HepG2 (cell line): Measurements from ENCODE around the gene BRMS1. TPM values are rescaled to one million over a fixed set of nuclear protein-coding genes. Genes with fewer than 3 reads are reported as not detected.

Experiments used
- ERF ChIP-seq: IDR thresholded peaks from 2 replicates; pipeline ENCODE4 v1.6.1; 2018; ENCODE audit warnings: missing biosample characterization, missing genetic modification reagents
- HMG20A ChIP-seq: IDR thresholded peaks from 2 replicates; pipeline ENCODE4 v1.6.1; 2016; ENCODE audit warnings: borderline replicate concordance
- MEIS2 ChIP-seq: sonication (generic); formaldehyde crosslinking; IDR thresholded peaks from 2 replicates; pipeline ENCODE4 v1.9.0; 2021; ENCODE audit warnings: mild to moderate bottlenecking, missing genetic modification reagents
- RBM22 ChIP-seq: fragments of 200-400 bp; formaldehyde crosslinking; optimal IDR thresholded peaks from 2 replicates; pipeline ENCODE3; 2017; ENCODE audit warnings: mild to moderate bottlenecking, low read length, moderate library complexity
- SAP130 ChIP-seq: IDR thresholded peaks from 2 replicates; pipeline ENCODE4 v1.6.1; 2016; ENCODE audit warnings: low read depth
- ZBTB7B ChIP-seq: sonication (generic); formaldehyde crosslinking; IDR thresholded peaks from 2 replicates; pipeline ENCODE4 v1.4.0; 2020; ENCODE audit warnings: missing genetic modification reagents
- ZFP90 ChIP-seq: sonication (generic); formaldehyde crosslinking; IDR thresholded peaks from 2 replicates; pipeline ENCODE4 v1.8.0; 2022; ENCODE audit warnings: missing genetic modification reagents, mild to moderate bottlenecking, inconsistent platforms, borderline replicate concordance
- ZFYVE20 ChIP-seq: sonication (generic); formaldehyde crosslinking; IDR thresholded peaks from 2 replicates; pipeline ENCODE4 v1.8.0; 2023; ENCODE audit warnings: low read depth, mild to moderate bottlenecking, moderate library complexity, missing genetic modification reagents, borderline replicate concordance
- ZMAT3 ChIP-seq: sonication (generic); formaldehyde crosslinking; conservative IDR thresholded peaks from 2 replicates; pipeline ENCODE4 v1.7.0; 2021; ENCODE audit warnings: missing genetic modification reagents
- ZNF142 ChIP-seq: sonication (generic); formaldehyde crosslinking; IDR thresholded peaks from 2 replicates; pipeline ENCODE4 v1.4.0; 2020; ENCODE audit warnings: missing genetic modification reagents
- ZNF296 ChIP-seq: sonication (generic); formaldehyde crosslinking; conservative IDR thresholded peaks from 2 replicates; pipeline ENCODE4 v1.5.0; 2020; ENCODE audit warnings: mild to moderate bottlenecking, missing genetic modification reagents
- ZNF543 ChIP-seq: sonication (generic); formaldehyde crosslinking; IDR thresholded peaks from 2 replicates; pipeline ENCODE4 v1.4.0; 2020; ENCODE audit warnings: mild to moderate bottlenecking, missing genetic modification reagents
- ZNF577 ChIP-seq: sonication (generic); formaldehyde crosslinking; IDR thresholded peaks from 2 replicates; pipeline ENCODE4 v1.4.0; 2020; ENCODE audit warnings: mild to moderate bottlenecking, low read depth, missing genetic modification reagents, borderline replicate concordance
- ZNF589 ChIP-seq: sonication (generic); formaldehyde crosslinking; conservative IDR thresholded peaks from 2 replicates; pipeline ENCODE4 v1.8.0; 2022; ENCODE audit warnings: mild to moderate bottlenecking, moderate library complexity, missing genetic modification reagents
- ZNF773 ChIP-seq: sonication (generic); formaldehyde crosslinking; IDR thresholded peaks from 2 replicates; pipeline ENCODE4 v1.4.0; 2020; ENCODE audit warnings: missing genetic modification reagents, borderline replicate concordance
- polyA plus RNA-seq, 8 experiments: library from polyadenylated mRNA; depleted of rRNA in 3 of 8; stranded (reverse) in 7 of 8; unstranded in 1 of 8; fragments of >200 nt; fragmentation: Illumina TruSeq in 4 of 8; extraction: Trizol in 4 of 8; gene quantifications; 2 replicates each; pipeline versions ENCODE4 v1.2.1 to v1.2.3, GENCODE V29; 2011 to 2016; ENCODE audit warnings: low read depth in 4 of 8, missing spikeins in 1 of 8, mixed read lengths in 1 of 8; ENCODE audit not compliant: insufficient read depth in 1 of 8
- total RNA-seq, 5 experiments: library from RNA; depleted of rRNA; stranded (reverse); fragments of >200 nt; fragmentation: Illumina TruSeq; extraction: Trizol; gene quantifications; 2 replicates each; pipeline ENCODE4 v1.2.3, GENCODE V29; 2016; ENCODE audit warnings: low read depth in 1 of 5
- TF ChIP-seq, protein P1 (sequence below): sonication (generic); formaldehyde crosslinking; IDR thresholded peaks from 2 replicates; pipeline ENCODE4 v1.4.0; 2020; ENCODE audit warnings: missing genetic modification reagents, mild to moderate bottlenecking, borderline replicate concordance
- TF ChIP-seq, protein P2 (sequence below): sonication (generic); formaldehyde crosslinking; IDR thresholded peaks from 2 replicates; pipeline ENCODE4 v1.4.0; 2020; ENCODE audit warnings: missing genetic modification reagents
- TF ChIP-seq, protein P3 (sequence below): IDR thresholded peaks from 2 replicates; pipeline ENCODE4 v1.6.1; 2016

Gene BRMS1
- total and polyA plus RNA-seq, 2 of the 13 experiments (the other 11 are each of a cell fraction or from before 2014, with no cell fraction given): 15.8 to 55.7 TPM

DNA sequence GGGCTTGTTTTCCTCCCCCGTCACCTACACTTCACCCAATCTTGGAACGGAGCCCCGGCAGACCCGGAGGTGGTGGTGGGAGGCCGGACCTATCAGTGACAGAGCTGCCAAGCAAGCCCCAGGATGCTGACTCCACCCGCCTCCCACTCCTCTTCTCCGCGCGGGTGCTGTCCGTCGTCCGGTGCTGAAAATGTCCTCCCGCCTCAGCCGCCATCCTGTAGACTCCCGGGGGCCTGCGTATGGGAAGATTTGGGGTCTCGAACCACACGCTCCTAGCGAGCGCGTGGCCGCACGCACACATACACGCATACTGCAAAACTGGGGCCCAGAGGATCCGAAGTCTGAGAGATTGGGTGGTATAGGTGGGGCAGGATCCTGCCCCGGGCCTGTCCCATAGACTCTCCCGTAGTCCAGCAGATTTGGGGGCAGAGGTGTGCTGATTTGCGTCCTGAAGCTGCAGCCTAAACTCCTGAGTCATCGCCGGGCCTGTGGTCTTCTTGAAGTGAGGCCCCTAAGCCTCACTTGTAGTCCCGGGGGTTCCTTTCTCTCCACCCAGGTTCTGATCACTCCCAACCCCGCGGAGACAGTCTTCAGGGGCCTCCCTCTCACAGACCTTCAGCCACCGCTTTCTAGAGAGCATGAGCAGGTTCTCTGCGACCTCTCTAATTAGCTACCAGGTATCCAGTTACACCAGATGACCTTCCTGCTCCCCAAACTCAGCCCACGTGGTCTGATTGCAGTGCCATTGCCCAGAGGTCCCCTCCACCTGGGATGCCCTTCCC, 55.2 kb downstream of the BRMS1 start (continued):
- TF ChIP-seq ZNF543 (CRISPR knock-in tag): peak; percentile 24; the same call in 1 of the 2 replicates
- no peak for TF ChIP-seq ZNF296 (CRISPR knock-in tag)
- TF ChIP-seq, protein P1, sequence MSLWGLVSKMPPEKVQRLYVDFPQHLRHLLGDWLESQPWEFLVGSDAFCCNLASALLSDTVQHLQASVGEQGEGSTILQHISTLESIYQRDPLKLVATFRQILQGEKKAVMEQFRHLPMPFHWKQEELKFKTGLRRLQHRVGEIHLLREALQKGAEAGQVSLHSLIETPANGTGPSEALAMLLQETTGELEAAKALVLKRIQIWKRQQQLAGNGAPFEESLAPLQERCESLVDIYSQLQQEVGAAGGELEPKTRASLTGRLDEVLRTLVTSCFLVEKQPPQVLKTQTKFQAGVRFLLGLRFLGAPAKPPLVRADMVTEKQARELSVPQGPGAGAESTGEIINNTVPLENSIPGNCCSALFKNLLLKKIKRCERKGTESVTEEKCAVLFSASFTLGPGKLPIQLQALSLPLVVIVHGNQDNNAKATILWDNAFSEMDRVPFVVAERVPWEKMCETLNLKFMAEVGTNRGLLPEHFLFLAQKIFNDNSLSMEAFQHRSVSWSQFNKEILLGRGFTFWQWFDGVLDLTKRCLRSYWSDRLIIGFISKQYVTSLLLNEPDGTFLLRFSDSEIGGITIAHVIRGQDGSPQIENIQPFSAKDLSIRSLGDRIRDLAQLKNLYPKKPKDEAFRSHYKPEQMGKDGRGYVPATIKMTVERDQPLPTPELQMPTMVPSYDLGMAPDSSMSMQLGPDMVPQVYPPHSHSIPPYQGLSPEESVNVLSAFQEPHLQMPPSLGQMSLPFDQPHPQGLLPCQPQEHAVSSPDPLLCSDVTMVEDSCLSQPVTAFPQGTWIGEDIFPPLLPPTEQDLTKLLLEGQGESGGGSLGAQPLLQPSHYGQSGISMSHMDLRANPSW (CRISPR knock-in tag): no peak
- 0 out of 2 replicates have a peak, but pooled peaks have one; percentile 23 for TF ChIP-seq ZBTB7B (CRISPR knock-in tag)
- TF ChIP-seq RBM22: no peak
- peak; percentile 92 for TF ChIP-seq ZNF589
- TF ChIP-seq SAP130 (CRISPR knock-in tag): peak; percentile 94
- 0 out of 2 replicates have a peak, but pooled peaks have one; percentile 38 for TF ChIP-seq ZFYVE20 (CRISPR knock-in tag)
- TF ChIP-seq ZNF773 (CRISPR knock-in tag): peak; percentile 90; the same call in 1 of the 2 replicates
- peak; percentile 67; the same call in 1 of the 2 replicates for TF ChIP-seq ZMAT3 (CRISPR knock-in tag)
- TF ChIP-seq, protein P2, sequence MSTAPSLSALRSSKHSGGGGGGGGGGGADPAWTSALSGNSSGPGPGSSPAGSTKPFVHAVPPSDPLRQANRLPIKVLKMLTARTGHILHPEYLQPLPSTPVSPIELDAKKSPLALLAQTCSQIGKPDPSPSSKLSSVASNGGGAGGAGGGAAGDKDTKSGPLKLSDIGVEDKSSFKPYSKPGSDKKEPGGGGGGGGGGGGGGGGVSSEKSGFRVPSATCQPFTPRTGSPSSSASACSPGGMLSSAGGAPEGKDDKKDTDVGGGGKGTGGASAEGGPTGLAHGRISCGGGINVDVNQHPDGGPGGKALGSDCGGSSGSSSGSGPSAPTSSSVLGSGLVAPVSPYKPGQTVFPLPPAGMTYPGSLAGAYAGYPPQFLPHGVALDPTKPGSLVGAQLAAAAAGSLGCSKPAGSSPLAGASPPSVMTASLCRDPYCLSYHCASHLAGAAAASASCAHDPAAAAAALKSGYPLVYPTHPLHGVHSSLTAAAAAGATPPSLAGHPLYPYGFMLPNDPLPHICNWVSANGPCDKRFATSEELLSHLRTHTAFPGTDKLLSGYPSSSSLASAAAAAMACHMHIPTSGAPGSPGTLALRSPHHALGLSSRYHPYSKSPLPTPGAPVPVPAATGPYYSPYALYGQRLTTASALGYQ (CRISPR knock-in tag): no peak; the same call in 1 of the 2 replicates
- TF ChIP-seq ZNF142: peak; percentile 77; the same call in 1 of the 2 replicates
- TF ChIP-seq, protein P3, sequence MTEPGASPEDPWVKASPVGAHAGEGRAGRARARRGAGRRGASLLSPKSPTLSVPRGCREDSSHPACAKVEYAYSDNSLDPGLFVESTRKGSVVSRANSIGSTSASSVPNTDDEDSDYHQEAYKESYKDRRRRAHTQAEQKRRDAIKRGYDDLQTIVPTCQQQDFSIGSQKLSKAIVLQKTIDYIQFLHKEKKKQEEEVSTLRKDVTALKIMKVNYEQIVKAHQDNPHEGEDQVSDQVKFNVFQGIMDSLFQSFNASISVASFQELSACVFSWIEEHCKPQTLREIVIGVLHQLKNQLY: peak; percentile 29; the same call in 1 of the 2 replicates
- peak; percentile 92; the same call in 1 of the 2 replicates for TF ChIP-seq ZNF577 (CRISPR knock-in tag)
- TF ChIP-seq ERF (CRISPR knock-in tag): peak; percentile 48; the same call in 1 of the 2 replicates
- TF ChIP-seq MEIS2 (CRISPR knock-in tag): peak; percentile 86
- TF ChIP-seq HMG20A (CRISPR knock-in tag): no peak
- 0 out of 2 replicates have a peak, but pooled peaks have one; percentile 71 for TF ChIP-seq ZFP90 (CRISPR knock-in tag)
